Upper lobe of right lung (tissue), 1 donor: ENCODE results near the gene APOL6. TPM values are rescaled to one million over a fixed set of nuclear protein-coding genes. Genes with fewer than 3 reads are reported as not detected.

ENCODE experiments used
- ATAC-seq: fragments of 200-7000 bp; cut with Tn5 transposase; one replicate; pipeline ENCODE4 v1.9.1; 2020; ENCODE audit warnings: mild to moderate bottlenecking, moderate library complexity
- DNase-seq: peaks from one replicate; pipeline ENCODE4 v3.0.0-alpha.2; 2020
- H3K27ac ChIP-seq: fragments of 200-600 bp; one replicate; pipeline ENCODE4 v1.8.0; 2022
- H3K27me3 ChIP-seq: fragments of 200-600 bp; one replicate; pipeline ENCODE4 v1.8.0; 2022; ENCODE audit warnings: mild to moderate bottlenecking
- H3K36me3 ChIP-seq: fragments of 200-600 bp; one replicate; pipeline ENCODE4 v1.8.0; 2022
- H3K4me1 ChIP-seq: fragments of 200-600 bp; one replicate; pipeline ENCODE4 v1.8.0; 2022
- H3K4me3 ChIP-seq: fragments of 200-600 bp; one replicate; pipeline ENCODE4 v1.8.0; 2022; ENCODE audit warnings: mild to moderate bottlenecking
- H3K9me3 ChIP-seq: fragments of 200-600 bp; one replicate; pipeline ENCODE4 v1.8.0; 2022
- CTCF ChIP-seq: fragments of 200-600 bp; IDR thresholded peaks from one replicate; pipeline ENCODE4 v1.8.0; 2022; ENCODE audit warnings: antibody characterized with exemption
- intact Hi-C: fragments of 100-400 bp; cut with DNase I; formaldehyde crosslinking; loops from one replicate; pipeline ENCODE4 v1.11.0; 2022
- total RNA-seq: library from RNA; stranded (reverse); fragmentation: NEBNext Ultra II Directional; extraction: Animal tissue kit (Norgen Biotek cat#: 25700); gene quantifications from one replicate; pipeline ENCODE4 v1.2.1, GENCODE V29; 2021
- donor health status: DM: no; HTN: yes; CAD: no; lungs with severe emphysema.

The APOL6 gene
- total RNA-seq, 1 donor from 2014 or later, result 45.6 TPM

GRCh38 chr22:35651085-35651484, 2.8 kb downstream of the APOL6 start:
- H3K9me3 ChIP-seq, result no peaks in the 10 kb centered on the region
- intact Hi-C loops, result no loop called here
- ATAC-seq (no peak), DNase-seq (no peak)
- H3K36me3 ChIP-seq, result peaks cover 10% of the 10 kb centered on the region
- no peak overlapping the region for H3K4me3 ChIP-seq
- H3K27ac ChIP-seq, result no peak overlapping the region
- no peak for TF ChIP-seq CTCF
- no peaks in the 10 kb centered on the region for H3K27me3 ChIP-seq
- H3K4me1 ChIP-seq, result peaks cover 25% of the 10 kb centered on the region

- intact Hi-C loops, result no loop called here
- TF ChIP-seq CTCF, result no peak
- H3K27me3 ChIP-seq, result no peaks in the 10 kb centered on the region
- ATAC-seq (no peak), DNase-seq (no peak)
- no peak overlapping the region for H3K4me3 ChIP-seq
- no peak overlapping the region for H3K27ac ChIP-seq
- no peaks in the 10 kb centered on the region for H3K9me3 ChIP-seq
- H3K36me3 ChIP-seq, result peaks cover 35% of the 10 kb centered on the region
- peaks cover 16% of the 10 kb centered on the region for H3K4me1 ChIP-seq
These were observed 5.6 kb downstream of the APOL6 start for GRCh38 chr22:35653824-35654223.

- no peak for TF ChIP-seq CTCF
- peak; percentile 63 for ATAC-seq
- Histone ChIP-seq H3K9me3 (no peaks in the 10 kb centered on the region), H3K4me1 (peaks cover 16% of the 10 kb centered on the region), H3K36me3 (peaks cover 50% of the 10 kb centered on the region), H3K27me3 (no peaks in the 10 kb centered on the region), H3K4me3 (no peak overlapping the region), H3K27ac (no peak overlapping the region)
- DNase-seq, result no peak
- intact Hi-C loops, result no loop called here
These were observed 8.1 kb downstream of the APOL6 start for GRCh38 chr22:35656284-35656752.

GRCh38 chr22:35657571-35658312, 9.5 kb downstream of the APOL6 start:
- no peak for TF ChIP-seq CTCF
- no peak for ATAC-seq

GRCh38 chr22:35660291-35661127, 12.3 kb downstream of the APOL6 start:
- TF ChIP-seq CTCF, result no peak
- H3K36me3 ChIP-seq, result peaks cover 43% of the 10 kb centered on the region
- DNase-seq, result no peak
- H3K4me3 ChIP-seq, result no peak overlapping the region
- peaks cover 32% of the 10 kb centered on the region for H3K4me1 ChIP-seq
- H3K27me3 ChIP-seq, result no peaks in the 10 kb centered on the region
- peak overlapping the region; percentile 64 for H3K27ac ChIP-seq
- intact Hi-C loops, result no loop called here
- H3K9me3 ChIP-seq, result no peaks in the 10 kb centered on the region
- peak; percentile 71 for ATAC-seq

More at GRCh38 chr22:35657571-35658312, 9.5 kb downstream of the APOL6 start:
- intact Hi-C loops, result no loop called here
- Histone ChIP-seq H3K4me1 (peaks cover 29% of the 10 kb centered on the region), H3K36me3 (peaks cover 50% of the 10 kb centered on the region), H3K9me3 (no peaks in the 10 kb centered on the region), H3K27ac (no peak overlapping the region), H3K27me3 (no peaks in the 10 kb centered on the region), H3K4me3 (no peak overlapping the region)
- no peak for DNase-seq
